Activated naive CD8-positive, alpha-beta T cell treated with anti-CD3 and anti-CD28 coated beads, Interleukin-2, amount 50 U/mL, for 24 hours (primary cell): ENCODE measurements around the gene DUSP12.
"Not testable (repeated sequence)": the region's sequence is repeated elsewhere in the genome, so short reads cannot be mapped to it uniquely, and the experiment has no call there.

Experiments used
- ATAC-seq: fragments of 150-1000 bp; cut with Tn5 transposase; one replicate; pipeline ENCODE4 v1.10.0; 2021
- DNase-seq: peaks from one replicate; pipeline ENCODE4 v3.0.0; 2021
- H3K27ac Mint-ChIP-seq: one replicate; pipeline ENCODE4 v1.8.0; 2021; ENCODE audit warnings: mild to moderate bottlenecking, mixed read lengths
- H3K27me3 Mint-ChIP-seq: one replicate; pipeline ENCODE4 v1.8.0; 2021; ENCODE audit warnings: mixed read lengths
- H3K36me3 Mint-ChIP-seq: one replicate; pipeline ENCODE4 v1.8.0; 2021; ENCODE audit warnings: low read depth, mixed read lengths
- H3K4me1 Mint-ChIP-seq: one replicate; pipeline ENCODE4 v1.8.0; 2021; ENCODE audit warnings: mixed read lengths
- H3K4me3 Mint-ChIP-seq: one replicate; pipeline ENCODE4 v1.8.0; 2021; ENCODE audit warnings: mild to moderate bottlenecking, moderate library complexity, mixed read lengths
- H3K9me3 Mint-ChIP-seq: one replicate; pipeline ENCODE4 v1.8.0; 2021; ENCODE audit warnings: mixed read lengths

The DUSP12 gene

GRCh38 chr1:161736335-161736969 is 13.1 kb upstream of the DUSP12 start:
- no peak overlapping the region for H3K4me3 Mint-ChIP-seq
- DNase-seq = peak; percentile 36
- peak overlapping the region; percentile 76 for H3K27ac Mint-ChIP-seq

GRCh38 chr1:161737625-161738024 is 12.0 kb upstream of the DUSP12 start:
- no peaks in the 10 kb centered on the region for H3K36me3 Mint-ChIP-seq
- DNase-seq = no peak
- H3K27me3 Mint-ChIP-seq = peaks cover 5% of the 10 kb centered on the region
- H3K27ac Mint-ChIP-seq = no peak overlapping the region
- peaks cover 49% of the 10 kb centered on the region for H3K4me1 Mint-ChIP-seq
- no peaks in the 10 kb centered on the region for H3K9me3 Mint-ChIP-seq
- H3K4me3 Mint-ChIP-seq = no peak overlapping the region
- no peak for ATAC-seq

More at GRCh38 chr1:161736335-161736969, 13.1 kb upstream of the DUSP12 start:
- Mint-ChIP-seq H3K27me3 (peaks cover 11% of the 10 kb centered on the region), H3K4me1 (peaks cover 53% of the 10 kb centered on the region), H3K9me3 (no peaks in the 10 kb centered on the region), H3K36me3 (no peaks in the 10 kb centered on the region)
- peak; percentile 59 for ATAC-seq

DNA sequence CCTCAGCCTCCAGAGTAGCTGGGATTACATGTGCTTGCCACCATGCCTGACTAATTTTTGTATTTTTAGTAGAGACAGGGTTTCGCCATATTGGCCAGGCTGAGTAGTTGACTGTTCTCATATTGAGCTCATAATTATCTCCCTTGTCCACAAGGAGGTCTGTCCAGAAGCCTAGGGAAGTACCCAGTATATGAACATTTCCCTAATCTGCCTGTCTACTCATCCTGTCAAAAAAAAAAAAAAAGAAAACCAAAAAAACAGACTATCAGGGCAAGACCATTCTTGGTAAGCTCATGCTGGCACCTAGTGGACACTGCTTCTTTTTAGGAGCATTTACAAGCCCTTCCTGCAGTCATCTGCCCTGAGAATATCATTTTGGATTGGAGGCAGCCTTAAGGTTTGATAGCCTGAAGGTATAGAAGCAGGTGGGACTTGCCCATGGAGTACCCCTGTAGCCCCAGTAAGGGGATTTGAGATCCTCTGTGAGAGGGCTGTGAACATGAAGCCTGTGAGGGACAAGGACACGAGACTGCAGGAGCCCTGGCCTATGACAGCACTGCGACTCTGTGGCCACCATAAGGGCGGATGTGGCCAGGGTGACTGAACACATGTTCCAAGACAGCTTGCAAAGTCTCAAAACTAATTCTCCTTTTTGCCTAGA is 10.8 kb upstream of the DUSP12 start:
- H3K27ac Mint-ChIP-seq = peak overlapping the region; percentile 44
- no peaks in the 10 kb centered on the region for H3K36me3 Mint-ChIP-seq
- H3K9me3 Mint-ChIP-seq = no peaks in the 10 kb centered on the region
- no peak overlapping the region for H3K4me3 Mint-ChIP-seq
- peaks cover 3% of the 10 kb centered on the region for H3K27me3 Mint-ChIP-seq
- DNase-seq (peak; percentile 61), ATAC-seq (peak; percentile 77)
- peaks cover 53% of the 10 kb centered on the region for H3K4me1 Mint-ChIP-seq

DNA sequence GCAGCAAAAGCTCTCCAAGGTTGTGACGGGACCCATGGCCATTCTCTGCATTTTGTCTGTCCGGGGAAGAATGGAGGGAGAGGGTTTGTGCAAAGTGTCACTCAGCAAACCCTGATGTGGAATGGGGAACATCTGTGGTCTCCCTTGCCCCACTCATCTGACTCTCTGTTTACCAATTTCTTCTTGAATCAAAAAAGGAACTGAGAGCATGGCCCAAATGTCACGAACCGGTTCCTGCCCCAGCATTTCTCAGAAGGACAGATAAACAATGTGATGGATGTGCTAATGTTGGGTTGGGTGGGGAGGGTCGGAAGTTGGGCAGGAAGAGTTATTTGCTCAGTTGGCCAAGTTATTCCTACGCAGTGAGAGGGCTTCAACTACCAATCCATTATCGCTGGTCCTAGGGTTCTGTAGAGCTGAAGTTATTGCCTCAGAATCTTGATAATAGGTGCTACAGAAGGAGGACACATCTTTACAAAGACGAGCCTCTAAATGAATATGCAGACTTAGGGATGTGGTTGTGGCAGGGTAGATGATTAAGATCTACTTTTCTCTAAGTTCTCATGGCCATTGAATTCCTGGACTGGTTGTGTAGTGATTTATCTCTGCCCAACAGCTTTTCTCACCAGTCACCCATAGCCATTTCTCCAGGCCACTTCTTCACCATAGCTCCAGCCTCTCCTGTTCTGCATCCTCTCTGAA is 9.6 kb upstream of the DUSP12 start:
- H3K4me3 Mint-ChIP-seq = no peak overlapping the region
- peaks cover 6% of the 10 kb centered on the region for H3K27me3 Mint-ChIP-seq
- ATAC-seq (no peak), DNase-seq (no peak)
- no peaks in the 10 kb centered on the region for H3K9me3 Mint-ChIP-seq
- no peaks in the 10 kb centered on the region for H3K36me3 Mint-ChIP-seq
- H3K27ac Mint-ChIP-seq = peak overlapping the region; percentile 41
- peaks cover 64% of the 10 kb centered on the region for H3K4me1 Mint-ChIP-seq

DNA sequence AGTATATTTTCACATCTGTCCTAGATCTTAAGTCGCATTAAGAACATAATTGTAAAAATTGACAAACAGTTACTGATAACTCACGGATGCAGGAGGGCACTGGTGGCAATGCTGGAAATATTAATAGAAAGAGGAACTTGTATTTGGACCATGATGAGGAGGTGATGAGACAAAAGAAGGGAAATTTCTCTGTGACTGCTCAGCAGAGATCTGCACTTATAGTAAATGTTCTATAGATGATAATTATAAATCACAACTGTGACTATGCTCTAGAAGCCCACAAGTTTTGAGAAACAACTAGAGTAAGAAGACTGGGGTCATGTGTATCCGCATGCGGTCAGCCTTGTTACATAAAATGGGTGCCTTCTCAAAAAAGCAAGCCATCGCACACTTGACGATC is 8.7 kb upstream of the DUSP12 start:
- H3K9me3 Mint-ChIP-seq = no peaks in the 10 kb centered on the region
- no peaks in the 10 kb centered on the region for H3K36me3 Mint-ChIP-seq
- ATAC-seq (no peak), DNase-seq (no peak)
- peaks cover 66% of the 10 kb centered on the region for H3K4me1 Mint-ChIP-seq
- H3K4me3 Mint-ChIP-seq = no peak overlapping the region
- no peak overlapping the region for H3K27ac Mint-ChIP-seq
- H3K27me3 Mint-ChIP-seq = peaks cover 10% of the 10 kb centered on the region

DNA sequence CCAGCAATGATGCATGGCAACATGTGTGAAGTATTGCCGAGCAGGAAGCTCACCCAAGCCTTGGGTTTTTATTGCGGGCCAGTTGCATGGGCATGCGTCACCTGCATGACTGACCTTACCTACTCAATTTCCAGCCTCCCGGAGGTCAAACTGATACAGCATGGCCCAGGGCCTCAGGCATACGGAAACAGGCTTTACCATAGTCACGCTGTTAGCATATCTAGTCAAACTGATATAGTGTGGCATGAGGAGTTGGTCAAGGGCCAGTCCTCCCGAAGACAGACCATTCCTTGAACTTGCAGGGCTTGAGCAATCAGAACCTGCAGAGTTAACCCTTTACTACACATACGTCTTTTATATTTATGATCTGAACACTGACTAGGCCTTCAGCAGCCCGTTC is 6.4 kb upstream of the DUSP12 start:
- Mint-ChIP-seq H3K36me3 (no peaks in the 10 kb centered on the region), H3K4me1 (peaks cover 55% of the 10 kb centered on the region), H3K9me3 (no peaks in the 10 kb centered on the region), H3K27ac (no peak overlapping the region), H3K4me3 (no peak overlapping the region), H3K27me3 (peaks cover 10% of the 10 kb centered on the region)
- DNase-seq (no peak), ATAC-seq (no peak)

GRCh38 chr1:161747801-161748200 is 1.8 kb upstream of the DUSP12 start:
- Mint-ChIP-seq H3K27ac (no peak overlapping the region), H3K27me3 (peaks cover 8% of the 10 kb centered on the region), H3K4me3 (no peak overlapping the region), H3K4me1 (peaks cover 54% of the 10 kb centered on the region), H3K9me3 (no peaks in the 10 kb centered on the region), H3K36me3 (peaks cover 17% of the 10 kb centered on the region)
- ATAC-seq = no peak
- DNase-seq = no peak

- H3K36me3 Mint-ChIP-seq = peaks cover 6% of the 10 kb centered on the region
- peaks cover 43% of the 10 kb centered on the region for H3K4me1 Mint-ChIP-seq
- H3K9me3 Mint-ChIP-seq = no peaks in the 10 kb centered on the region
- H3K27ac Mint-ChIP-seq = peak overlapping the region; percentile 52
- peak overlapping the region; percentile 73 for H3K4me3 Mint-ChIP-seq
- DNase-seq (peak; percentile 40), ATAC-seq (no peak)
- no peaks in the 10 kb centered on the region for H3K27me3 Mint-ChIP-seq
Observed at GRCh38 chr1:161763522-161764098, 14.0 kb downstream of the DUSP12 start.

- Mint-ChIP-seq H3K27ac (peak within 1 kb of the TSS; percentile 95), H3K27me3 (no peaks in the 10 kb centered on the region), H3K4me3 (peak within 1 kb of the TSS; percentile 97), H3K4me1 (peaks cover 48% of the 10 kb centered on the region), H3K9me3 (no peaks in the 10 kb centered on the region), H3K36me3 (peaks cover 3% of the 10 kb centered on the region)
- DNase-seq (peak; percentile 79), ATAC-seq (peak; percentile 81)
Observed at GRCh38 chr1:161766102-161766981, 16.8 kb downstream of the DUSP12 start, which contains the start of gene ATF6. ATF6 (plus strand) TSS chr1:161766320; CDS start chr1:161766361, 41 bp downstream.

GRCh38 chr1:161768461-161768860 is 18.9 kb downstream of the DUSP12 start:
- no peaks in the 10 kb centered on the region for H3K27me3 Mint-ChIP-seq
- peak overlapping the region; percentile 97 for H3K4me3 Mint-ChIP-seq
- DNase-seq = no peak
- no peak for ATAC-seq
- peak overlapping the region; percentile 35 for H3K27ac Mint-ChIP-seq
- peaks cover 43% of the 10 kb centered on the region for H3K4me1 Mint-ChIP-seq
- H3K36me3 Mint-ChIP-seq = peaks cover 3% of the 10 kb centered on the region
- no peaks in the 10 kb centered on the region for H3K9me3 Mint-ChIP-seq

DNA sequence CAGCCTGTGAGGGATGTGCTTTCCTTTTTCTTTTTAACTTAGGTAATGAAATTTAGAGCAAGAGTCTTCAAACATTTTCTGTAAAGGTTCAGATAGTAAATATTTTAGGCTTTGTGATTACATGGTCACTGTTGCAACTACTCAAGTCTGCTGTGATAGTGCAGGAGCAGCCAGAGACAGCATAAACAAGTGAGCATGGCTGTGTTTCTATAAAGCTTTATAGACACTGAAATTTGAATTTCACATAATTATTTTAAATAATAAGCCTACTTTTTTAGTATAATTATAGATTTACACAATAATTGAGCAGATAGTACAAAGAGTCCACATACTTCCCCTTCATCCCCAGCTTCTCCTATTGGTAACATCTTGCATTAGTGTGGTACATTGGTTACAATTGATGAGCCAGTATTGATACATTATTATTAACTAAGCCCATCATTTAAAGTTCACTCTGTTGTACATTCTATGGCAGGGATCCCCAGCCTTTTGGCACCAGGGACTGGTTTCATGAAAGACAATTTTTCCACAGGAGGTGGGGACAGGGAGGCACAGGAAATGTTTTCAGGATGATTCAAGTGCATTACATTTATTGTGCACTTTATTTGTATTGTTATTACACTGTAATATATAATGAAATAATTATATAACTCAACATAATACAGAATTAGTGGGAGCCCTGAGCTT is 19.5 kb downstream of the DUSP12 start:
- ATAC-seq = no peak
- Mint-ChIP-seq H3K9me3 (no peaks in the 10 kb centered on the region), H3K4me3 (no peak overlapping the region), H3K27ac (no peak overlapping the region), H3K36me3 (peaks cover 5% of the 10 kb centered on the region), H3K27me3 (no peaks in the 10 kb centered on the region), H3K4me1 (peaks cover 37% of the 10 kb centered on the region)
- DNase-seq = no peak

DNA sequence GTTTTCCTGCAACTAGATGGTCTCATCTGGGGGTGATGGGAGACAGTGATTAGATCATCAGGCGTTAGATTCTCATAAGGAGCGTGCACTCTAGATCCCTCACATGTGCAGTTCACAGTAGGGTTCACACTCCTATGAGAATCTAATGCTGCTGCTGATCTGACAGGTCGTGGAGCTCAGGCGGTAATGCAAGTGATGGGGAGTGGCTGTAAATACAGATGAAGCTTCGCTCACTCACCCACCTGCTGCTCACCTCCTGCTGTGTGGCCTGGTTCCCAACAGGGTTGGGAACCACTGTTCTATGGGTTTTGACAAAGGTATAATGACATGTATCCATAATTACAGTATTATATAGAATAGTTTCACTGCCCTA is 20.1 kb downstream of the DUSP12 start:
- H3K9me3 Mint-ChIP-seq, H3K27me3 Mint-ChIP-seq, ATAC-seq, DNase-seq, H3K4me3 Mint-ChIP-seq, H3K36me3 Mint-ChIP-seq: not testable (repeated sequence)
- Mint-ChIP-seq H3K4me1 (peaks cover 37% of the 10 kb centered on the region), H3K27ac (peak overlapping the region; percentile 9)

- H3K27ac Mint-ChIP-seq = peak overlapping the region; percentile 9
- peaks cover 32% of the 10 kb centered on the region for H3K4me1 Mint-ChIP-seq
- no peak for ATAC-seq
- DNase-seq = no peak
- no peaks in the 10 kb centered on the region for H3K27me3 Mint-ChIP-seq
- no peaks in the 10 kb centered on the region for H3K9me3 Mint-ChIP-seq
- peaks cover 5% of the 10 kb centered on the region for H3K36me3 Mint-ChIP-seq
- H3K4me3 Mint-ChIP-seq = no peak overlapping the region
Observed at GRCh38 chr1:161770250-161770649, 20.7 kb downstream of the DUSP12 start.
